ENCODE data around the gene NSRP1.
"Not testable (repeated sequence)": the region's sequence is repeated elsewhere in the genome, so short reads cannot be mapped to it uniquely, and the experiment has no call there.

NSRP1 gene

DNA sequence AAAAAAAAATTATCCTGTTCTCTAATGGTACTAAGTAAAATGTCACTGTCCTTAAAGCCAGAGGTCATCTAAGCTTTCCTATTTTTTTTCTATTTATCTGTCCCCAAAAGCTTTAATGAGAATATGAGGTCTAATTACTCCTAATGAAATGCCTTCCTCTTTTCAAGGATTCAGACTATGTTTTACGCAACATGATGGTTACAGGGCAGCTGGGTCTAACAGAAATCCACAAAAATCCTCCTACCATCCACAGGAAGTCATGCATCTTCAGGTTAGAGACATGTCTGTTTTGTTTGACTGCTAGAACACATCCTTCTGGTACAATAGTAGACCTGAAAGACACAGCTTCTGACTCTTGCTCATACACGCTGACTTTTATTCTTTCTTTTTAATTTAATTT, 29.7 kb upstream of the NSRP1 start:
- DNase-seq (ENCODE audit: low read depth): no peak
- H3K4me3 ChIP-seq (ENCODE audit: low read depth, low read length): no peak overlapping the region
- TF ChIP-seq, protein P1, sequence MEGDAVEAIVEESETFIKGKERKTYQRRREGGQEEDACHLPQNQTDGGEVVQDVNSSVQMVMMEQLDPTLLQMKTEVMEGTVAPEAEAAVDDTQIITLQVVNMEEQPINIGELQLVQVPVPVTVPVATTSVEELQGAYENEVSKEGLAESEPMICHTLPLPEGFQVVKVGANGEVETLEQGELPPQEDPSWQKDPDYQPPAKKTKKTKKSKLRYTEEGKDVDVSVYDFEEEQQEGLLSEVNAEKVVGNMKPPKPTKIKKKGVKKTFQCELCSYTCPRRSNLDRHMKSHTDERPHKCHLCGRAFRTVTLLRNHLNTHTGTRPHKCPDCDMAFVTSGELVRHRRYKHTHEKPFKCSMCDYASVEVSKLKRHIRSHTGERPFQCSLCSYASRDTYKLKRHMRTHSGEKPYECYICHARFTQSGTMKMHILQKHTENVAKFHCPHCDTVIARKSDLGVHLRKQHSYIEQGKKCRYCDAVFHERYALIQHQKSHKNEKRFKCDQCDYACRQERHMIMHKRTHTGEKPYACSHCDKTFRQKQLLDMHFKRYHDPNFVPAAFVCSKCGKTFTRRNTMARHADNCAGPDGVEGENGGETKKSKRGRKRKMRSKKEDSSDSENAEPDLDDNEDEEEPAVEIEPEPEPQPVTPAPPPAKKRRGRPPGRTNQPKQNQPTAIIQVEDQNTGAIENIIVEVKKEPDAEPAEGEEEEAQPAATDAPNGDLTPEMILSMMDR (IDR thresholded peaks at IDR 0.05; ENCODE audit: low read depth, low read length, missing control alignments): no peak

DNA sequence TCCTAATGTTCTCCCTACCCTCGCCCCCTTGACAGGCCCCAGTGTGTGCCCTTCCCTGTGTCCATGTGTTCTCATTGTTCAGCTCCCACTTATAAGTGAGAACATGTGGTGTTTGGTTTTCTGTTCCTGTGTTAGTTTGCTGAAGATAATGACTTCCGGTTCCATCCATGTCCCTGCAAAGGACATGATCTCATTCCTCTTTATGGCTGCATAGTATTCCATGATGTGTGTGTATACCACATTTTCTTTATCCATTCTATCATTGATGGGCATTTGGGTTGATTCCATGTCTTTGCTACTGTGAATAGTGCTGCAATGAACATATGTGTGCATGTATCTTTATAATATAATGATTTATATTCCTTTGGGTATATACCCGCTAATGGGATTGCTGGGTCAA, 29.2 kb upstream of the NSRP1 start:
- not testable (repeated sequence) for DNase-seq (ENCODE audit: low read depth); H3K4me3 ChIP-seq (ENCODE audit: low read depth, low read length)

DNA sequence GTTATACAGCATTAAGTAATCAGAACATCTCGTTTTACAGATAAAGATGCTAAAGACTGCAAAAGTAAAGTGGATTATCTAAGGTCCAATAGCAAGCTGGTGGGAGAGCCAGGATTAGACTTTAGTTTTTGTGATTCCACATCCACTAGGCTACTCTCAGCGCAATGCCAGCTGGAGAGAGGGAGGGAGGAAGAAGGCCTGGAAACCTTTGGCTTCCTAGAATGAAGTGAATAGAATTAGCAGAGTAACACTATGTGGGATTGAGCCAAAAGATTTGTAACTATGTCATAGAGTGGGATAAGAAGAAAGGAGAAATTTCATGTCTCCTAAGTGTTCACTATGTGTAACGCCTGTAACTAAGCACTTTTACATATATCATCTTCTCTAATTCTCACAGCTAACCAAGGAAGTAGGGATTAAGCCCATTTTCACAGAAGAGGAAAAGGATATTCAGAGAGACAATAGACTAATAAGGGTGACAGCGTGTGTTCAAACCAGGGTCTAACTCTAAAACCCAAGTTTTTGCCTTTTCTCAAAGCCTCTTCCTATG, 25.4 kb upstream of the NSRP1 start:
- no peak for DNase-seq (ENCODE audit: low read depth)
- no peak overlapping the region for H3K4me3 ChIP-seq (ENCODE audit: low read depth, low read length)
- TF ChIP-seq, protein P1 (IDR thresholded peaks at IDR 0.05; ENCODE audit: low read depth, low read length, missing control alignments): no peak

- TF ChIP-seq, protein P1 (IDR thresholded peaks at IDR 0.05; ENCODE audit: low read depth, low read length, missing control alignments): no peak
- no peak for DNase-seq (ENCODE audit: low read depth)
- no peak overlapping the region for H3K4me3 ChIP-seq (ENCODE audit: low read depth, low read length)
Measured at GRCh38 chr17:30091771-30092170, 24.8 kb upstream of the NSRP1 start.

DNA sequence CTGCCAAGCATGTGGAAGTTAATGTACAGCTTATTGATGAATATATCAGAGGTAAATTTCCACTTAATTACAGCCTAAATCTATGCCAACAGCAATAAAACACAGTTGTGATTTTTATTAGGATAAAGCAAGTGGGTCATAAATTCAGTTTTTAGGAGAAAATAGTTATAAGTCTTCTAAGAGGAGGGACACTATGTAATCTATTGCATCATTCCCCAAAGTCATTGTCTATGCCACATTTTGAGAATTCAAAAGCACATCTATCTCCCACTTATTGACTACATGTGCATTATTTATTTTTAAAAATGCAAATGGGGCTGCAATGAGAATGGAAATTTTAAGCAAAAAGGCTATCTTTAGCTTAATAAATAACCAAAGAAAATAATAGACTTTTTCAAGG, 23.7 kb upstream of the NSRP1 start:
- no peak overlapping the region for H3K4me3 ChIP-seq (ENCODE audit: low read depth, low read length)
- no peak for DNase-seq (ENCODE audit: low read depth)
- TF ChIP-seq, protein P1 (IDR thresholded peaks at IDR 0.05; ENCODE audit: low read depth, low read length, missing control alignments): no peak

- no peak overlapping the region for H3K4me3 ChIP-seq (ENCODE audit: low read depth, low read length)
- no peak for DNase-seq (ENCODE audit: low read depth)
Measured at GRCh38 chr17:30093463-30094147, 23.0 kb upstream of the NSRP1 start.

GRCh38 chr17:30095507-30096244, 20.9 kb upstream of the NSRP1 start:
- no peak overlapping the region for H3K4me3 ChIP-seq (ENCODE audit: low read depth, low read length)
- no peak for DNase-seq (ENCODE audit: low read depth)
- TF ChIP-seq, protein P1 (IDR thresholded peaks at IDR 0.05; ENCODE audit: low read depth, low read length, missing control alignments): peak; percentile 68

More at GRCh38 chr17:30093463-30094147, 23.0 kb upstream of the NSRP1 start:
- TF ChIP-seq, protein P1 (IDR thresholded peaks at IDR 0.05; ENCODE audit: low read depth, low read length, missing control alignments): peak; percentile 68
